HG03442 (cell line): ENCODE results near the gene PXMP4.
"Not testable (repeated sequence)": the region's sequence is repeated elsewhere in the genome, so short reads cannot be mapped to it uniquely, and the experiment has no call there.

ENCODE experiments used
- ATAC-seq: cut with Tn5 transposase; IDR thresholded peaks from one replicate; pipeline ENCODE4 v1.9.1; 2021; ENCODE audit warnings: mild to moderate bottlenecking, moderate library complexity; ENCODE audit not compliant: unreplicated experiment

The PXMP4 gene

DNA sequence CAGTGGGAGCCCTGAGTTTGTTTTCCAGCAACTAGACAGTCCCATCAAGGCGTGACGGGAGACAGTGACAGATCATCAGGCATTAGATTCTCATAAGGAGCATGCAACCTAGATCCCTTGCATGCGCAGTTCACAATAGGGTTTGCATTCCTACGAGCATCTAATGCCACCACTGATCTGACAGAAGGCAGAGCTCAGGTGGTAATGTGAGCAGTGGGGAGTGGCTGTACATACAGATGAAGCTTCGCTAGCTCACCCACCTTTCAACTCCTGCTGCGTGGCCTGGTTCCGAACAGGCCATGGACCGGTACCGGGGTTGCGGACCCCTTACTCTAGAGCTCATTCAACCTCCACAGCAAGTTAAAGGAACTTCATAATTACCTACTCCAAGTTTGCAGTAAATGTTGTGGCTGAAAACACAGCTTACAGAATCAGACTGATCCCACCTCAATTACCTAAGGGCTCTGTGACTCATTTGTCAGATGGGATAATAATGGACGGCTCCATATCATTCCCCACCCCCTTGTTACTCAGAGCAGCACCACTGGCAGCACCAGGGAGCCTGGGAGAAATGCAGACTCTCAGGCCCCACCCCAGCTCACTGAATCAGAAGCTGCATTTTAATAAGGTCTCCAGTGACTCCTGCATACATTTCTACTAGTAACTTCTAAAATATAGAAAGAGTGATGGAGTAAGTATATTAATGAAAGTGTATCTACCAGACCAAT lies 15.7 kb downstream of the PXMP4 start:
- ATAC-seq, result no peak

DNA sequence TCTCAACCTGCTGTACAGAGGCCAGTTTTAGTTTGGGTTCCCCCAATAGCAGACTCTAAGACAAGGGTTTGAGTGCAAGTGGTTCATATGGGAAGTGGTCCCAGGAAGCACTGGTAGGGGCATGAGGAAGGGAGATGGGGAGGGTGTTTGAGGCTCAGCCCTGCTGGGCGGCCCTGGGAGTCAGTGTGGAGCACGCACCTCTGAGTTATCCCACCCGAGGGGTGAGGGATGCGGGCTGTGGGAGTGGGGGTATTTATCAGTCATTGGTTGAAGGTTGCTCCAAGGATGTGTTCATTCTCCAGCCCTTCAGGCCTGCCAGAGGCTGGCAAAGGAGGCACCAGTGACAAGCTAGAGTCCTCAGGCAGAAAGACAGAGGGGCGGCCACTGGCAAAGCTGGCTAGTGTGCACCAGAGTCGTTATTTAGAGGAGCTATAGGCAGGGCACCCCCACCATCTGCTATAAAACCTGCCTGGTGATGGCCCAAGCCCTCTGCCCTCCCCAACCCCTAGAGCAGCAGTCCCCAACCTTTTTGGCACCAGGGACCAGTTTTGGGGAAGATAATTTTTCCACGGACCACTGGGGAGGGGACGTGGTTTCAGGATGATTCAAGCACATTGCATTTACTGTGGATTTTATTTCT lies 16.5 kb downstream of the PXMP4 start:
- ATAC-seq, result no peak

DNA sequence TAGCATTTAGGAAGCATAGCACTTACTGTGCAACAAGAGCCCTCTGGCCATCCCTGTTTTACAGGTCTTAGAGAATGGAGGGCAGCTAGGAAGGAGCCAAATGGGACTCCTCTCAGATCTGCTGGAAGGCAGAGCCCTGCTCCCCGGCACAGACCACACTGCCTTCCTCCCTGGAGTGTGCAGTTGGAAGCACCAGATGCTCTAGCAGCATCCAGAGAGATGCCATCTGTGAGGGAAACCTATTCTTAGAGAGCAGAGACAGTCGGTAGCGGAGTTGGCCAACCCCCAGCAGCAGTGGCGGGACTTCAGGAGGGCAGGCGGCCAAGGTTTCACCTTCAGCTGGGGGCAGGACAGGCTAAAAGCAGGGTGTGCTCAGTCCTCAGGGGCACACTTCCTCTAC lies 17.2 kb downstream of the PXMP4 start:
- ATAC-seq, result no peak

DNA sequence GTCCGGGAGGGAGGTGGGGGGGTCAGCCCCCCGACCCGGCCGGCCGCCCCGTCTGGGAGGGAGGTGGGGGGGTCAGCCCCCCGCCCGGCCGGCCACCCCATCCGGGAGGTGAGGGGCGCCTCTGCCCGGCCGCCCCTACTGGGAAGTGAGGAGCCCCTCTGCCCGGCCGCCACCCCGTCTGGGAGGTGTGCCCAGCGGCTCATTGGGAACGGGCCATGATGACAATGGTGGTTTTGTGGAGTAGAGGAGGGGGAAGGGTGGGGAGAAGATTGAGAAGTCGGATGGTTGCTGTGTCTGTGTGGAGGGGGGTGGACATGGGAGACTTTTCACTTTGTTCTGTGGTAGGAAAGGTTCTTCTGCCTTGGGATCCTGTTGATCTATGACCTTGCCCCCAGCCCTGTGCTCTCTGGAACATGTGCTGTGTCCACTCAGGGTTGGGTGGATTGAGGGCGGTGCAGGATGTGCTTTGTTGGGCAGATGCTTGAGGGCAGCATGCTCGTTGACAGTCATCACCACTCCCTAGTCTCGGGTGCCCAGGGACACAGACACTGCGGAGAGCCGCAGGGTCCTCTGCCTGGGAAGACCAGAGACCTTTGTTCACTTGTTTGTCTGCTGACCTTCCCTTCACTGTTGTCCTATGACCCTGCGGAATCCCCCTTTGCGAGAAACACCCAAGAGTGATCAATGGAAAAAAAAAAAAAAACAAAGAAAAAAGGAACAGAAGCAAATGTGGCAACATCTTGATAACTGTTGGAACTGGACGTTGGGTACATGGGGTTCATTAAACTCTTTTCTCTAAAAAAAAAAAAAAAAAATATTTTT lies 18.3 kb downstream of the PXMP4 start:
- no peak for ATAC-seq

DNA sequence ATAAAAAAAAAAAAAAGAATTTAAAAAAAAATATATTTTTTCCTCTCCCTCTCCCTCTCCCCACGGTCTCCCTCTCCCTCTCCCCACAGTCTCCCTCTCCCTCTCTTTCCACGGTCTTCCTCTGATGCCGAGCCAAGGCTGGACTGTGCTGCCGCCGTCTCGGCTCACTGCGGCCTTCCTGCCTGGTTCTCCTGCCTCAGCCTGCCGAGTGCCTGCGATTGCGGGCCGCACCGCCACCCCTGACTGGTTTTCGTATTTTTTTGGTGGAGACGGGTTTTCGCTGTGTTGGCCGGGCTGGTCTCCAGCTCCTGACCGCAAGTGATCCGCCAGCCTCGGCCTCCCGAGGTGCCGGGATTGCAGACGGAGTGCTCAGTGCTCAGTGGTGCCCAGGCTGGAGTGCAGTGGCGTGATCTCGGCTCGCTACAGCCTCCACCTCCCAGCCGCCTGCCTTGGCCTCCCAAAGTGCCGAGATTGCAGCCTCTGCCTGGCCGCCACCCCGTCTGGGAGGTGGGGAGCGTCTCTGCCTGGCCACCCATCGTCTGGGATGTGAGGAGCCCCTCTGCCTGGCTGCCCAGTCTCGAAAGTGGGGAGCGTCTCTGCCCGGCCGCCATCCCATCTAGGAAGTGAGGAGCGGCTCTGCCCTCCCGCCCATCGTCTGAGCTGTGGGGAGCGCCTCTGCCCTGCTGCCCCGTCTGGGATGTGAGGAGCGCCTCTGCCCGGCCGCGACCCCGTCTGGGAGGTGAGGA lies 19.2 kb downstream of the PXMP4 start:
- not testable (repeated sequence) for ATAC-seq

DNA sequence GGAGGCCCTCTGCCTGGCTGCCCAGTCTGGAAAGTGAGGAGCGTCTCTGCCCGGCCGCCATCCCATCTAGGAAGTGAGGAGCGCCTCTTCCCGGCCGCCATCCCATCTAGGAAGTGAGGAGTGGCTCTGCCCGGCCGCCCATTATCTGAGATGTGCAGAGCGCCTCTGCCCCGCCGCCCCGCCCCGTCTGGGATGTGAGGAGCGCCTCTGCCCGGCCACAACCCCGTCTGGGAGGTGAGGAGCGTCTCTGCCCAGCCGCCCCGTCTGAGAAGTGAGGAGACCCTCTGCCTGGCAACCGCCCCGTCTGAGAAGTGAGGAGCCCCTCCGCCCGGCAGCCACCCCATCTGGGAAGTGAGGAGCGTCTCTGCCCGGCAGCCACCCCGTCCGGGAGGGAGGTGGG lies 21.1 kb downstream of the PXMP4 start:
- not testable (repeated sequence) for ATAC-seq

DNA sequence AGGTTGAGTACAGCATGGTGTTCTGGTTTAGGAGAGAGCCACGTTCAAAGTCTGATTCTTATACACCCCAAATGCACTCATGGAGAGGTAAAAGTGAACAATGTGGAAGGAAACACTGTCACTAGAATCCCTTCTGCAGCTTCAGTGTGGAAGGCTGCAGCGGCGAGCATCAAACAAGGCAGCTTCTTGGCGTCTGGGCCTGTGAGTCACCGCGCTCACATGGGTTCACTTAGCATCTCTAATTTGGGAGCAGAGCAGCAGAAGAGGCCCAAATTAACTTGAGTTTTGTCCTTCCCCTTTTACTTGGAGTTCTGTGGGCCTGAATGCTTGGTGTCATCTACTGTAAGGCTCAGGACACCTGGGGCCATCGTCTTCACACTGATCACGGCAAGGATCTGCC lies 23.0 kb downstream of the PXMP4 start:
- ATAC-seq, result no peak

DNA sequence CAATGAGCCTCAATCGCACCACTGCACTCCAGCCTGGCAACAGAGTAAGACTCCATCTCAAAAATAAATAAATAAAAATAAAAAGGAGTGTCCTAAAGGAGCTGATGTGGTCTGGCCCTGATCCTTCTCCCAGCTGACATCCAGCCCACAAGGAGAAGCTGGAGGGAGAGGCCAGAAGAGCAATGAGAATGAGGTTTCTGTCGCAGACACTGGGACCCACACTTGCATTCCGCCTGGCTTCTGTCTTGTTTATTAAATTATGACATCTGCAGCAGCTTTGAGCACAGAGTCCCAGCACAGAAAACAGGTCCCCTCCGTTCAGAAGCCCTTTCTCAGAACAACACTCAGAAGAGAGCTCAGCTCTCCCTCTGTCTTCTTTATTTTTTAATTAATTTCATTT lies 23.7 kb downstream of the PXMP4 start:
- no peak for ATAC-seq

DNA sequence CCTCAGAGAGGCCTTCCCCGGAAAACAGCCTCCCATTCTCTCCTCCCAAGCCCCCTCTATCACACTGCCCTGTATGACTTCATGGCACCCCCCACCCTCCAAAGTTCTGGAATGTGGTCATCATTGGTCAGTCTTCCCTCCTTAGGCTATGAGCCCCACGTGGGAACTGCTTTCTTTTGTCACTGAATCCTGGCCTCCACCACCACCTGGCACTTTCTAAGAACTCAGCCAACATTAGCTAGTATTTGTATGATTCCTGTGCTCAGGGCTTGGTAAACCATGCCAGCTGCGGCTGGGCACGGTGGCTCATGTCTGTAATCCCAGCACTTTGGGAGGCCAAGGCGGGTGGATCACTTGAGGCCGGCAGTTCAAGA lies 25.5 kb downstream of the PXMP4 start:
- no peak for ATAC-seq

DNA sequence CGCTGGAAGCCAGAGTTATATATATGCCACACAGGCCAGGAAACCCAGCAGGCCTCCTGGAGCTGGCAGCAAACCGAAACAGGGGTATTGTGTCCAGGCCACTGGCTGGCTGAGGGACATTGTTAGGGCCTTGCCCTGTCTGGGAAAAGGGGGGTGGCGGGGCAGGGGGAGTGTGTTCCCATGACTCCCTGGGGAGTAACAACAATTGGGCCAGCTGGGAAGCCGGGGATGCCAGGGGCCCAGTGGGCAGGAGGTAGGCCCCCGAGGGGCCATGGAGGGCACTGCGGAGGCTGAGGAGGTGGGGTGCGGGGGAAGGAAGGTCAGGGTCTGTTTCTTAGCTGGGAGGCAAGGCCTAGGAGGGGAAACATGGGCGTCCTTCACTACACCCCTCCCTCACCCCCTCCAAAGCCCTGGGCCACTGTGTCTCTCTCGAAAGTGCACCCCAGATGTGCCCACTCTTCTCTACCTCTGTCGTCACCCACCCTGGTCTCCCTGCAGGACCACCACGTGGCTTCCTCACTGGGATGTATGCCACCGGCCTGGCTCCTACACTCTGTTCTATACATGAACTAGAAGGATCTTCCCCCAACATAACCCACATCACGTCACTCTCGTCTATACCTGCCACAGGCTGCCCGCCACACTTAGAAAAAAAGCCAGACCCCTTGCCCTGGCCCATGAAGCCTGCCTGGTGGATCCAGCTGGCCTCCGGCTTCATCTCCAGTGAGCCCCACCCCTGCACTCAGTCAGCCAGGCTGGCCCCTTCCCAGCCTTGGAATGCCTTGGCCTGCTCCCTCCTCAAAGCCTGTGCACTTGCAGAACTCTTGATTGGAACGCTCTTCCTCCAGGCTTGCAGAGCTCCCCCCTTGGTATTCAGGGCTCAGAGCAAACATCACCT lies 26.1 kb downstream of the PXMP4 start:
- no peak for ATAC-seq

DNA sequence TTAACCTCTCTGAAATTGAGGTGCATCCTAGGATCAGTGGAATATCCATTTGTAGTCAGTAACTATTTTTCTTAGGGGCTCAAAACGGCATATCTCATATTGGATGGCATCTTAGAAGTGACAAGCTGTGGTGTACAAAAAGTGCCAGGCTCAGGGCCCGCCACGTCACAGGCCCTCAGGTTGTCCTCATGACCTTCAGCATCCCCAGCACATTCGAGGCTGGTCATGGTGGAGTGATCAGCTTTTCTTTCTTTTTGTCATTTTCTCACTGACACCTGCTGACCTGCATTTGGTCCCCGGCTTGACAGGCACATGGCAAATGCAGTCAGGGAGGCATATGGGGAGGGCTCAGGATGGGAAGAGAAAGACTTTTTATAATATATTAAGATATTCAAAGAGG lies 26.8 kb downstream of the PXMP4 start:
- no peak for ATAC-seq

DNA sequence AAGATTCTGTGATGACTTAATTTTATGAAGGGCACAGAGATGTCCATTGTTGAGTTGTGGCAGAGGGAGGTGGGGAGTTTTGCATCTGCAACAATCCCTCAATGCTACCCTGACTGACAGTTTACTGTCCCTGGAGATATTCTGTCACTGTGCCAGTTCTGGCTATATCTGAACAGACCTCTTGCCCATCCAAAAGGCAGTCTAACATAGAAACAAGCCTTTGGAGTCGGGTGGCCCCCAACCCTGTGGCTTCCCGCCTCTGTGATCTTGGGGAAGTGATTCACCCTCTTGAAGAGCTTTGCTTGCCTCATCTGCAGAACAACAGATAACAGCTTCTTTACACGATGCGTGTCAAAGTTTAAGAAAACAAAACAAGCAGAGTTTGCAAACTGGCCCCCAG lies 30.1 kb downstream of the PXMP4 start:
- no peak for ATAC-seq

DNA sequence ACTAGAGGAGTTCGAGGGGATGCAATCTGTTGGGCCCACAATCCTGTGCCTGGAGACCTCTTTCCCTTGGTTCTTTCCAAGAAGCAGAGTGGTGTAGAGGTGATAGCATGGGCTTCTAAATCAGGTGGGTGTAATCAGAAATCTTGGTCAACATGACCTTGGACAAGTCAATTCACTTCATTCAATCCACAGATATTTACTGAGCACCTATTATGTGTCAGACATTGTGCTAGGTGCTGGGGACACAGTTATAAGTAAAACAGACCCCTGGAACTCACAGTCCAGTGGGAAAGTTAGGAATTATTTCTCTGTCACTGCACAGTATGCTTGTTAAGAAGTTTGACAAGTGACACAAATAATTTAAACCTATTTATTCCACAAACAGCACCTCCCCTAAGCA lies 30.6 kb downstream of the PXMP4 start:
- ATAC-seq, result no peak

DNA sequence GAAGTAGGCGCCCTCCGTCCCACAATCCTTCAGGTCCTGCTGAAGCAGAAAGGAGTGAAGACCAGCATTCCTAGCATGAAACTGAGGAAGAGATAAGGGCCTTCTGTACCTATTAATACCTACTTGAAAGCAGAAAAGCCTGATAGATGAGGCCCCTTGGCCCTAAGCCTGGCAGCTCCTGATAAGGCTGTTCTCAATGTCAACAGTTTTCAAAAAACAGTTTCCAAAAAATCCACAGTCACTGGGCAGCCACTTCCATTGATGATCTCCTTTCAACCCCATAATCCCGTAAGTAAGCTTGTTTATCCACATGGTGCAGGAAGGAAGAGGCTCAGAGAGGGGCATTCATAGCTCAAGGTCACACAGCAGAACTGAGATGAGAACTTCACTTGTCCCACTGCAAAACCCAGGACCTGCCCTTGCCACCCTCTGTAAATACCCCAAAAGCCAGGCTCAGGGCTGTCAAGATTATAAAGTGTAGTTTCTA lies 31.1 kb downstream of the PXMP4 start:
- no peak for ATAC-seq

DNA sequence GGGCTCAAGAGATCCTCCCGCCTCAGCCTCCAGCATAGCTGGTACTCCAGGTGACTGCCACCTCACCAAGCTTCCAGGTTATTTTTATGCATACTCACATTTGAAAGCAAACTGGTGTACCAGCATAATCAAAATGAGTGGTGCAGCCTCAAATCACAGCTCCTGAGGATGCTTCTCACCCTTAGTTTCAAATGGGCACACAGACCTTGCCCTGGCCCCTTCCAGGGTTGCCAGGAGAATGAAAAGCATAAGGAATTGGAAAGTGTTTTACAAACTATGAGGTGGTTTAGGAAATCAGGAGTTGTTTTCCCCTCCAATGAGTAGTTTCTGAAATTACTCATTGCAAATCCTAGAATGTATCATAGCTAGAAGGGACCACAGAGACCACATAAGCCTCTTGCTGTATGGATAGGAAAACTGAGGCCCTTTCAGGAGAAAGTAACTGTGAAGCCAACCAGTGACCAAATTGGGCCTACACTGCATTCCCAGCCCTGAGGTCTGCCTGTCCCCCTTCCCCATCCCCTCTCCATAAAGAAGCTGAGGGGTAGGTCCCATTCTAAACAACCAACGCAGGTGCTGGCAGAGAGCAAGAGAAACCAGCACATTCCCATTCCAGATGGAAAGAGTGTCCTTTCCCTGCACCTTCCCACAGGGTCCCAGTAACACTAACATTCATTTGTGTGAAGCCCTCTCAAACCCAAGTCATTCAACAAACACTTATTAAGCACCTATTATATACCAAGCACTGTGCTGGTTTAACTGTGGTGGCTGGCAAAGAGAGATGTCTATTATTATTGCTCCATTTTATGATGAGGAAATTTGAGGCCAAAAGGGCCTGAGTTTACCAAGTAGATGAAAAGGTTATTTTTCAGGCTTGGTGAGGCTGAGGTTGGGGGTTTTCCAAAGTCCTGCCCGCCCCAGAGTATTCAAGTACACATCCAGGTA lies 31.8 kb downstream of the PXMP4 start:
- no peak for ATAC-seq

DNA sequence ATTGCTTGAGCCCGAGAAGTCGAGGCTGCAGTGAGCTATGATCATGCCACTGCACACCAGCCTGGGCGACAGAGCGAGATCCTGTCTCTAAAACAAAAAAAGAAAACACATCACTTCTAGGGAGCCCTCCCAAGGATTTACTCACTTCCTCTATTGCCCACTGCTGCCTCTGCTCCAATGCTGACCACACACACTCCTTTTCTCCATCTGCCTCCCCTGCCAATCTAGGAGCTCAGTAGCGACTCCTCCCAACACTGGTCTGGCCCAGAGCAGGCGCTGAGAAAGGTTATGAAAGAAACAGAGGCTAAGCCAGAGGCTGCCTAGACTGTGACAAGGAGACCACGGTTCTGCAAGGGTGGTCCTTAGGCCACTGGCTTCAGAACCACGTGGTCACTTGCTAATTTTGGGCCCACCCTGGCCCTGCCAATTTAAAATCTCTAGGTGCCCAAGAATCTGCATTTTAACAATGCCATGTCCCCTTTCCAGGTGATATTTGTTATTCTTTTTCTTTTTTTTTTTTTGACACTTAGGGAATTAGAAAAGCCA lies 32.7 kb downstream of the PXMP4 start:
- ATAC-seq, result no peak

DNA sequence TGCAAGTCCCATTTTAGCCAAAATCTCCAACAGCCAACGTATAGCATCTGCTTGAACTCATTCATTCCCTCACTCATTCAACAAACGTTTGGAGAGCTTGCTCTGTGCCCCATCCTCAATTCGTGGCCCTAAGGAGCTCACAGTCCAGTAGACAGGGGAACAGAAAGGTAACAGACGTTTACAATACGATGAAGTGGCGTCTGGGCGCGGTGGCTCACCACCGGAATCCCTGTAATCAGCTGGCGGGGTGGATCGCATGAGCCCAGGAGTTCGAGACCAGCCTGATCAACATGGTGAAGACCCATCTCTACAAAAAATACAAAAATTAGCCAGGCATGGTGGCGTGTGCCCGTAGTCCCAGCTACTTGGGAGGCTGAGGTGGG lies 33.1 kb downstream of the PXMP4 start:
- ATAC-seq, result no peak

DNA sequence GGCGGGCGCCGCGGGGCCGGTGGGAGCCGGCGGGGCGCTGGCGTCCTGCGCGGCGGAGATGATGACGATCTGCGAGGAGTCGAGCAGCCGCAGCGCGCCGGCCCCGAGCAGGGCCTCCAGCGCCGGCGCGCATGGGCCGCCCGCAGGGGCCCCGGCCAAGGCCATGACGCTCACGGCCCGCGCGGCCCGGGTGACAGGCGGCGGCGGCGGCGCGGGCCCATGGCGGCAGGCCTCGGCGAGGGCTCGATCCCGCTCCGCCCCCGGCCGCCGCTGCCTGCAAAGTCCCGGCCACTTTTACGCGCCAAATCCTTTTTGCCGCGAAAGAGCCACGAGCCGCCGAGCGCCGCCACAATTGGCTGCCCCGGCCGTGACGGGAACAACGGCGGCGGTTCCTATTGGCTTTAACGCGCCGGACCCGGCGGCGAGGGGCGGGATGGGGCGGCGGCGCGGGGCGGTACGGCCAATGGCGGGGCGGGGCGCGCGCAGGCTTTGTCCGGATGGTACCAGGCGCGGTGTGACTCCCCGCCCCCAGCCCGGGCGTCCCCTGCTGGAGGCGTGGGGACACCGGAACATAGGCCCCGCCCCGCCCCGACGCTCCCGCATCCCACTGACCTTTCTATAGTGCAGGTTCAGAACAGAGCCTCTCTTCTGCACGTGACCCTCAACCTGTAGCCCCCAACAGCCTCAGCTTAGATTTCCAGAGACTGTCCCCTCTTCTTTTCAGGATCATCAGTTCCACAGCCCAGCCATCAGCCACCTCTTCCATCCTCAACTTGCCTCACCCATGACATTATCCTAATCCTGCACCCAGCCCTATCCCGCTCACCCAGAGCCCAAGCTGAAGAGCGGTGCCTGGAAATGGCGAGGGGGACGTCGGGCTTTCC lies 33.8 kb downstream of the PXMP4 start, which contains the start of gene E2F1:
Gene E2F1 (minus strand): TSS at position 286 of the 884 bp plus-strand sequence. CDS start 121 bp downstream, at position 165.
- peak; percentile 75 for ATAC-seq
